Liver (tissue), 9 donors: ENCODE measurements around the gene FYCO1. TPM values are rescaled to one million over a fixed set of nuclear protein-coding genes. Genes with fewer than 3 reads are reported as not detected.

Experiments
- DNase-seq: peaks from one replicate; pipeline ENCODE4 v3.0.0-alpha.2; 2017; ENCODE audit warnings: low spot score
- H3K27ac ChIP-seq, 2 donors: one replicate each; pipeline ENCODE4 v1.7.0; 2013; ENCODE audit warnings: inconsistent platforms in 2 of 2, low read length in 2 of 2, control low read depth in 1 of 2, low read depth in 1 of 2, mild to moderate bottlenecking in 1 of 2
- H3K27me3 ChIP-seq, 4 donors: one replicate each; pipeline versions ENCODE4 v1.6.1 to v1.7.0; 2013; ENCODE audit warnings: low read length in 3 of 4, inconsistent platforms in 1 of 4, mild to moderate bottlenecking in 1 of 4, moderate library complexity in 1 of 4; ENCODE audit not compliant: control insufficient read depth in 4 of 4, insufficient read depth in 4 of 4
- H3K36me3 ChIP-seq, 4 donors: one replicate each; pipeline versions ENCODE4 v1.6.1 to v1.7.0; 2013; ENCODE audit warnings: low read length in 3 of 4, mild to moderate bottlenecking in 3 of 4, low read depth in 1 of 4, moderate library complexity in 1 of 4; ENCODE audit not compliant: control insufficient read depth in 4 of 4, insufficient read depth in 3 of 4
- H3K4me1 ChIP-seq, 4 donors: one replicate each; pipeline versions ENCODE4 v1.6.1 to v1.7.0; 2013; ENCODE audit warnings: low read length in 3 of 4, mild to moderate bottlenecking in 3 of 4, moderate library complexity in 1 of 4; ENCODE audit not compliant: control insufficient read depth in 4 of 4, insufficient read depth in 4 of 4
- H3K4me3 ChIP-seq, 3 donors: one replicate each; pipeline versions ENCODE4 v1.6.1 to v1.7.0; 2013; ENCODE audit warnings: low read length in 3 of 3, control low read depth in 1 of 3, low read depth in 1 of 3, mild to moderate bottlenecking in 1 of 3
- H3K9ac ChIP-seq, 2 donors: one replicate each; pipeline ENCODE4 v1.7.0; 2013; ENCODE audit warnings: low read length in 2 of 2, mild to moderate bottlenecking in 2 of 2, moderate library complexity in 2 of 2, control low read depth in 1 of 2, low read depth in 1 of 2
- H3K9me3 ChIP-seq, 4 donors: one replicate each; pipeline versions ENCODE4 v1.6.1 to v1.7.0; 2013; ENCODE audit warnings: low read length in 3 of 4; ENCODE audit not compliant: control insufficient read depth in 4 of 4
- EGR1 ChIP-seq, 2 donors: IDR thresholded peaks; 2 replicates each; pipeline ENCODE4 v1.6.1; 2016 to 2018; ENCODE audit warnings: antibody characterized with exemption in 2 of 2, low read depth in 2 of 2
- FOXA1 ChIP-seq: IDR thresholded peaks from 2 replicates; pipeline ENCODE4 v1.6.1; 2016; ENCODE audit warnings: antibody characterized with exemption
- FOXA2 ChIP-seq: IDR thresholded peaks from 2 replicates; pipeline ENCODE4 v1.6.1; 2016; ENCODE audit warnings: antibody characterized with exemption
- GABPA ChIP-seq, 2 donors: IDR thresholded peaks in 1 of 2; conservative IDR thresholded peaks in 1 of 2; 2 replicates each; pipeline ENCODE4 v1.6.1; 2016; ENCODE audit warnings: antibody characterized with exemption in 2 of 2, mild to moderate bottlenecking in 1 of 2, moderate library complexity in 1 of 2
- HNF4G ChIP-seq: IDR thresholded peaks from 2 replicates; pipeline ENCODE4 v1.6.1; 2016; ENCODE audit warnings: antibody characterized with exemption
- JUND ChIP-seq, 2 donors: IDR thresholded peaks; 2 replicates each; pipeline ENCODE4 v1.6.1; 2016; ENCODE audit warnings: antibody characterized with exemption in 2 of 2
- NR2F2 ChIP-seq: IDR thresholded peaks from 2 replicates; pipeline ENCODE4 v1.6.1; 2016; ENCODE audit warnings: antibody characterized with exemption
- RAD21 ChIP-seq, 2 donors: IDR thresholded peaks; 2 replicates each; pipeline ENCODE4 v1.6.1; 2016; ENCODE audit warnings: antibody characterized with exemption in 2 of 2, mild to moderate bottlenecking in 2 of 2
- SP1 ChIP-seq: IDR thresholded peaks from 2 replicates; pipeline ENCODE4 v1.6.1; 2018; ENCODE audit warnings: antibody characterized with exemption, mild to moderate bottlenecking
- TAF1 ChIP-seq: conservative IDR thresholded peaks from 2 replicates; pipeline ENCODE4 v1.6.1; 2016; ENCODE audit warnings: antibody characterized with exemption, mild to moderate bottlenecking
- YY1 ChIP-seq: IDR thresholded peaks from 2 replicates; pipeline ENCODE4 v1.6.1; 2016; ENCODE audit warnings: antibody characterized with exemption, mild to moderate bottlenecking
- WGBS: extraction: QIAGEN DNeasy Blood & Tissue Kit; methylation state at CpG from one replicate; pipeline ENCODE4 v1.1.7; 2013; 5-methylcytosine and 5-hydroxymethylcytosine counted together
- polyA plus RNA-seq, 2 donors: library from polyadenylated mRNA; stranded (reverse) in 1 of 2; unstranded in 1 of 2; fragments of 200-250 nt in 1 of 2; fragments of >200 nt in 1 of 2; fragmentation: Nextera tagmentation in 1 of 2; extraction: Ambion mirVana in 1 of 2; gene quantifications; one replicate each; pipeline versions ENCODE4 v1.2.1 to v1.2.3, GENCODE V29; 2013 to 2015
- total RNA-seq, 2 donors: library from RNA; depleted of rRNA; stranded (reverse); fragments of >200 nt; gene quantifications; one replicate each; pipeline ENCODE4 v1.2.3, GENCODE V29; 2014
- TF ChIP-seq, protein P1 (sequence below): IDR thresholded peaks from 2 replicates; pipeline ENCODE4 v1.6.1; 2016; ENCODE audit warnings: antibody characterized with exemption
- TF ChIP-seq, protein P2 (sequence below): IDR thresholded peaks from 2 replicates; pipeline ENCODE4 v1.6.1; 2016; ENCODE audit warnings: antibody characterized with exemption
- TF ChIP-seq, protein P3 (sequence below): IDR thresholded peaks from 2 replicates; pipeline ENCODE4 v1.6.1; 2016; ENCODE audit warnings: antibody characterized with exemption, mild to moderate bottlenecking
- TF ChIP-seq, protein P4 (sequence below): IDR thresholded peaks from 2 replicates; pipeline ENCODE4 v1.6.1; 2016; ENCODE audit warnings: antibody characterized with exemption
- TF ChIP-seq, protein P5 (sequence below): fragments of 150-350 bp; IDR thresholded peaks from 2 replicates; pipeline ENCODE4 v1.5.1; 2017; ENCODE audit warnings: improper control_type of control experiment, low read depth, low read length; ENCODE audit not compliant: missing input control
- donor health status: healthy.
- donor health status: healthy.
- donor health status: healthy.
- donor health status: healthy.
- donor health status: healthy.

FYCO1 gene
- total and polyA plus RNA-seq, 4 donors, result 3.0 to 17.1 (median 10.2) TPM

DNA sequence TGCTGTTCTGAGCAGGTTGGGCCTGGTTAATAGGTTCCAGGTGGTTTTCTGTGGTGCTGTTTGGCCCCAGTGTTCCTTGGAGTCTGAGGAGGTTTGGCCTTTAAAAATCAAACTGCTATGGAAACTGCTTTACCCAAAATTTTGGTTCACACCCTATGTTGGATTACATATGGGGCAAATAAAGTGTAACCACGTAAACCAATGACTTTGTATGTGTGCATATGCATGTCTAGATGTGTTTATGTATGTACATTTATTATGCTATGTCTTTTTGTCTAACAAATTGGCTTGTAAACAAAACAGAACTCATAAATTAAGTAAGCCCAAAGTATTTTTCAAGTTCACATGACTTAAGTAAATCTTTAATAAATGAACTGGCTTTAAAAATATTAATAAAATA is 40.6 kb upstream of the FYCO1 start:
- Histone ChIP-seq H3K27ac (no peak overlapping the region), H3K4me3 (no peak overlapping the region), H3K36me3 (no peaks in the 10 kb centered on the region), H3K9me3 (no peaks in the 10 kb centered on the region), H3K9ac (no peak overlapping the region), H3K4me1 (no peaks in the 10 kb centered on the region), H3K27me3 (no peaks in the 10 kb centered on the region)
- WGBS, result 89% methylated on average over 1 of the region's 1 CpG
- TF ChIP-seq, protein P1, sequence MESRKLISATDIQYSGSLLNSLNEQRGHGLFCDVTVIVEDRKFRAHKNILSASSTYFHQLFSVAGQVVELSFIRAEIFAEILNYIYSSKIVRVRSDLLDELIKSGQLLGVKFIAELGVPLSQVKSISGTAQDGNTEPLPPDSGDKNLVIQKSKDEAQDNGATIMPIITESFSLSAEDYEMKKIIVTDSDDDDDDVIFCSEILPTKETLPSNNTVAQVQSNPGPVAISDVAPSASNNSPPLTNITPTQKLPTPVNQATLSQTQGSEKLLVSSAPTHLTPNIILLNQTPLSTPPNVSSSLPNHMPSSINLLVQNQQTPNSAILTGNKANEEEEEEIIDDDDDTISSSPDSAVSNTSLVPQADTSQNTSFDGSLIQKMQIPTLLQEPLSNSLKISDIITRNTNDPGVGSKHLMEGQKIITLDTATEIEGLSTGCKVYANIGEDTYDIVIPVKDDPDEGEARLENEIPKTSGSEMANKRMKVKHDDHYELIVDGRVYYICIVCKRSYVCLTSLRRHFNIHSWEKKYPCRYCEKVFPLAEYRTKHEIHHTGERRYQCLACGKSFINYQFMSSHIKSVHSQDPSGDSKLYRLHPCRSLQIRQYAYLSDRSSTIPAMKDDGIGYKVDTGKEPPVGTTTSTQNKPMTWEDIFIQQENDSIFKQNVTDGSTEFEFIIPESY, result no peak
- no peak for TF ChIP-seq JUND (IDR thresholded peaks at IDR 0.05)
- no peak for TF ChIP-seq RAD21 (IDR thresholded peaks at IDR 0.05)
- TF ChIP-seq, protein P2, sequence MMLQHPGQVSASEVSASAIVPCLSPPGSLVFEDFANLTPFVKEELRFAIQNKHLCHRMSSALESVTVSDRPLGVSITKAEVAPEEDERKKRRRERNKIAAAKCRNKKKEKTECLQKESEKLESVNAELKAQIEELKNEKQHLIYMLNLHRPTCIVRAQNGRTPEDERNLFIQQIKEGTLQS, result no peak
- no peak for TF ChIP-seq FOXA1
- no peak for TF ChIP-seq HNF4G
- DNase-seq, result no peak

DNA sequence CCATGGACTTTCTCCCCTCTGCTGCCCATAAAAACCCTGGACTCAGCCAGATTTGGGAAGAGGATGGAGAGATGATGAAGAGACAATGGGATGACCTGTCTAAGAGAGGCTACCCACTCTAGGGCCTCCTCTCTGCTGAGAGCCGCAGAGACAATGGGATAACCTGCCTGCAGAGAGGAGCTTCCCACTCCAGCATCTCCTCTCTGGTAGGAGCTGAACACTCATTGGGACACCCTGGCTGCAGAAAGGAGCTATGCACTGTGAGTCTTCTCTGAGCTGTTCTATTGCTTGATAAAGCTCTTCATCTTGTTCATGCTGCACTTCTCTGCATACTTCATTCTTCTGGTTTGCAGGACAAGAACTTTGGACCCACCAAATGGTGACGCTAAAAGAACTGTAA is 36.1 kb upstream of the FYCO1 start:
- no peaks in the 10 kb centered on the region for H3K27me3 ChIP-seq
- H3K9ac ChIP-seq, result no peak overlapping the region
- H3K9me3 ChIP-seq, result peaks cover 0 to 19% (median 3%) of the 10 kb centered on the region in 4 donors
- DNase-seq, result no peak
- no peak overlapping the region for H3K4me3 ChIP-seq
- H3K4me1 ChIP-seq, result no peaks in the 10 kb centered on the region
- no peak overlapping the region for H3K27ac ChIP-seq
- TF ChIP-seq FOXA1 (no peak), JUND (IDR thresholded peaks at IDR 0.05) (no peak), GABPA (IDR thresholded peaks at IDR 0.05 in 1 of 2, conservative IDR thresholded peaks at IDR 0.05 in 1 of 2) (no peak), TAF1 (no peak), RAD21 (IDR thresholded peaks at IDR 0.05) (no peak), YY1 (no peak), NR2F2 (no peak), FOXA2 (no peak), EGR1 (IDR thresholded peaks at IDR 0.05; ENCODE audit: low read depth in 2 of 2) (no peak), SP1 (no peak)
- TF ChIP-seq, protein P3, sequence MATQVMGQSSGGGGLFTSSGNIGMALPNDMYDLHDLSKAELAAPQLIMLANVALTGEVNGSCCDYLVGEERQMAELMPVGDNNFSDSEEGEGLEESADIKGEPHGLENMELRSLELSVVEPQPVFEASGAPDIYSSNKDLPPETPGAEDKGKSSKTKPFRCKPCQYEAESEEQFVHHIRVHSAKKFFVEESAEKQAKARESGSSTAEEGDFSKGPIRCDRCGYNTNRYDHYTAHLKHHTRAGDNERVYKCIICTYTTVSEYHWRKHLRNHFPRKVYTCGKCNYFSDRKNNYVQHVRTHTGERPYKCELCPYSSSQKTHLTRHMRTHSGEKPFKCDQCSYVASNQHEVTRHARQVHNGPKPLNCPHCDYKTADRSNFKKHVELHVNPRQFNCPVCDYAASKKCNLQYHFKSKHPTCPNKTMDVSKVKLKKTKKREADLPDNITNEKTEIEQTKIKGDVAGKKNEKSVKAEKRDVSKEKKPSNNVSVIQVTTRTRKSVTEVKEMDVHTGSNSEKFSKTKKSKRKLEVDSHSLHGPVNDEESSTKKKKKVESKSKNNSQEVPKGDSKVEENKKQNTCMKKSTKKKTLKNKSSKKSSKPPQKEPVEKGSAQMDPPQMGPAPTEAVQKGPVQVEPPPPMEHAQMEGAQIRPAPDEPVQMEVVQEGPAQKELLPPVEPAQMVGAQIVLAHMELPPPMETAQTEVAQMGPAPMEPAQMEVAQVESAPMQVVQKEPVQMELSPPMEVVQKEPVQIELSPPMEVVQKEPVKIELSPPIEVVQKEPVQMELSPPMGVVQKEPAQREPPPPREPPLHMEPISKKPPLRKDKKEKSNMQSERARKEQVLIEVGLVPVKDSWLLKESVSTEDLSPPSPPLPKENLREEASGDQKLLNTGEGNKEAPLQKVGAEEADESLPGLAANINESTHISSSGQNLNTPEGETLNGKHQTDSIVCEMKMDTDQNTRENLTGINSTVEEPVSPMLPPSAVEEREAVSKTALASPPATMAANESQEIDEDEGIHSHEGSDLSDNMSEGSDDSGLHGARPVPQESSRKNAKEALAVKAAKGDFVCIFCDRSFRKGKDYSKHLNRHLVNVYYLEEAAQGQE, result no peak
- TF ChIP-seq, protein P1, result no peak
- TF ChIP-seq, protein P4, sequence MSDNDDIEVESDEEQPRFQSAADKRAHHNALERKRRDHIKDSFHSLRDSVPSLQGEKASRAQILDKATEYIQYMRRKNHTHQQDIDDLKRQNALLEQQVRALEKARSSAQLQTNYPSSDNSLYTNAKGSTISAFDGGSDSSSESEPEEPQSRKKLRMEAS, result no peak
- TF ChIP-seq, protein P2, result no peak
- TF ChIP-seq, protein P5, sequence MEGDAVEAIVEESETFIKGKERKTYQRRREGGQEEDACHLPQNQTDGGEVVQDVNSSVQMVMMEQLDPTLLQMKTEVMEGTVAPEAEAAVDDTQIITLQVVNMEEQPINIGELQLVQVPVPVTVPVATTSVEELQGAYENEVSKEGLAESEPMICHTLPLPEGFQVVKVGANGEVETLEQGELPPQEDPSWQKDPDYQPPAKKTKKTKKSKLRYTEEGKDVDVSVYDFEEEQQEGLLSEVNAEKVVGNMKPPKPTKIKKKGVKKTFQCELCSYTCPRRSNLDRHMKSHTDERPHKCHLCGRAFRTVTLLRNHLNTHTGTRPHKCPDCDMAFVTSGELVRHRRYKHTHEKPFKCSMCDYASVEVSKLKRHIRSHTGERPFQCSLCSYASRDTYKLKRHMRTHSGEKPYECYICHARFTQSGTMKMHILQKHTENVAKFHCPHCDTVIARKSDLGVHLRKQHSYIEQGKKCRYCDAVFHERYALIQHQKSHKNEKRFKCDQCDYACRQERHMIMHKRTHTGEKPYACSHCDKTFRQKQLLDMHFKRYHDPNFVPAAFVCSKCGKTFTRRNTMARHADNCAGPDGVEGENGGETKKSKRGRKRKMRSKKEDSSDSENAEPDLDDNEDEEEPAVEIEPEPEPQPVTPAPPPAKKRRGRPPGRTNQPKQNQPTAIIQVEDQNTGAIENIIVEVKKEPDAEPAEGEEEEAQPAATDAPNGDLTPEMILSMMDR, result no peak
- 68% methylated on average over 2 of the region's 2 CpGs for WGBS
- H3K36me3 ChIP-seq, result no peaks in the 10 kb centered on the region
